Measurements from ENCODE around the gene GPALPP1.
"Not testable (repeated sequence)": the region's sequence is repeated elsewhere in the genome, so short reads cannot be mapped to it uniquely, and the experiment has no call there.

The GPALPP1 gene

DNA sequence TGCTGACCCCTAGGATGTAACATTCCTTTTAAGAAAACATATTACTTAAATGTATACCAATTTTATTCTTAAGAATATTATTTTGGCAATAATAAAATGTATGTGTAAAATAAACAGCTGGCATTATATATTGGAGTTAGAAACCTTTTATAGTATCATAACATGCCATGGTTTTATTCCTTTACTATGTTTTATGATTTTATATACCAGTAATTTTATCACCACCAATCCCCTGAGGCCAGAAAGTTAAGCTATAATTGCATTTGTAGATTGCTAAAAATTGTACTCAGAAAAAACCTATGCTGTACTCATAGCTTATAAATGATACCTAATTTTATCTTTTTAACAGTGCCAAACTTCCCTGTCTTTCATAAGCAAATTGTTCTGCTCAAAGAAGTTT, 17.9 kb downstream of the GPALPP1 start:
- DNase-seq: no peak

DNA sequence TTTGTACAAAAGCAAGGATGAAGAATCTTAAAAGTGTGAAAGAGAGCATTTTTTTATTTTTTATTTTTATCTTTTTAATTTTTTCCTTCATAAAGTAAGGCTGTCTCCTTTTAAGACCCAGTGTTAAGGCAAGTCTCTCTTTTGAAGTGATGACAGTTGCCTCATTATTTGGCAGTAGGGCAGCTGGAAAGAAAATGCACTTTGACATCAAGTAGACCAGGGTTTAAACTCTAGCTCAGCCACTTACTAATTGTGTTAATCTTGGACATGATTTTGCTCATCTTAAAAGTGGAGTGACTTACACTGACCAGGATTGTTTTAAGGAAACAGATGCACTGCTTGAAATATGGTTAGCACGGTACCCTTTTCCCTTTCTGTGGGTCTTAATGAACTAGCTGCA, 18.5 kb downstream of the GPALPP1 start:
- no peak for DNase-seq

DNA sequence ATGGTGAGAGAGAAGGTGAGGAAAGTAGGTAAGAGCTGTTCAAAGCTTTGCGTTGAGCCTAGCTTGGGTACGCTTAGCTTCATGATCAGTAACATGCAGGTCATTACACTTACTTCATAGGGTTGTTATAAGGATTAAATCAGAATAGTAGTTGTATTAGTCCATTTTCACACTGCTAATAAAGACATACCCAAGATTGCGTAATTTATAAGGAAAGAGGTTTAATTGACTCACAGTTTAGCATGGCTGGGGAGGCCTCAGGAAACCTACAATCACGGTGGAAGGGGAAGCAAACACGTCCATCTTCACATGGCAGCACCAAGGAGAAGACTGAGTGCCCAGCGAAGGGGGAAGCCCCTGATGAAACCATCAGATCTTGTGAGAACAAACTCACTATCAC, 21.9 kb downstream of the GPALPP1 start:
- DNase-seq: no peak

DNA sequence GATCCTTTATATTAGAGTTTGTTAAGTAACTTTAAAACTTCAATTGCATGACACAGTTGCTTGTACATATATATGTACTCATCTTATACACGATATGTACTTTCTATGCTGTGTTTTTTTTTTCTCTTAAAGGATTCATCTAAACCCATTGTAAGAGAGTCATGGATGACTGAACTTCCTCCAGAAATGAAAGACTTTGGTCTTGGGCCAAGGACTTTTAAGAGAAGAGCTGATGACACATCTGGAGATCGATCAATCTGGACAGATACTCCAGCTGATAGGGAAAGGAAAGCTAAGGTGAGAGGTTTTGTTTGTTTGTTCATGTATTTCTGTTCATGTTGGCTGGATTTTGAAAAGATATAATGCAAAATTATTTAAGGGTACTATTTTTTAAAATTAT, 26.0 kb downstream of the GPALPP1 start:
- DNase-seq: no peak

DNA sequence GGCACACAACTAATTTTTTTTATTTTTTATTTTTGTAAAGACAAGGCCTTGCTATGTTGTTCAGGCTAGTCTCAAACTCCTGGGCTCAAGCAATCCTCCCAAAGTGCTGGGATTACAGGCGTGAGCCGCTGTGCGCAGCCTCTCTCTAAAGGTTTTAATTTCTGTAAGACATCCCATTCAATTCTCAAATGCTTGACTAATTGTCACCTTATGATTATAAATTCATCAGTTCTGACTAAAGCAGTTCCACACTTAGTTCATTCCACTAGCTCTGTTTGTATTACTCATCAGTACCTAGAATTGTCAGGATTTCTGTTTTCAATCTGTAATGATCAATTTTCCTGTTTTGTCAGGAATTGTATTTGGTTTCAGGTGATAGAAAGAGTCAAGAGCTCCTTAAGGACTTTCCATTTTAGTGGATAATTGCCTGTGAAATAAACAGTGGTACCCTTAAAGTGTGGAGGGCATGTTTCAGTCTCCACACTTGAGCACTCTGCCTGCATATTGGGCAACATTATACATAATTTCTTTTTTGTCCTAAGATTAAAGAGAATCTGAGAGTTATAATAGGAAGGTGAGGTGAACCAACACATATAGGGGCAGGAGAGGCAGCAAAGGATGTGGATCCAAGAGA, 27.6 kb downstream of the GPALPP1 start:
- DNase-seq: no peak

DNA sequence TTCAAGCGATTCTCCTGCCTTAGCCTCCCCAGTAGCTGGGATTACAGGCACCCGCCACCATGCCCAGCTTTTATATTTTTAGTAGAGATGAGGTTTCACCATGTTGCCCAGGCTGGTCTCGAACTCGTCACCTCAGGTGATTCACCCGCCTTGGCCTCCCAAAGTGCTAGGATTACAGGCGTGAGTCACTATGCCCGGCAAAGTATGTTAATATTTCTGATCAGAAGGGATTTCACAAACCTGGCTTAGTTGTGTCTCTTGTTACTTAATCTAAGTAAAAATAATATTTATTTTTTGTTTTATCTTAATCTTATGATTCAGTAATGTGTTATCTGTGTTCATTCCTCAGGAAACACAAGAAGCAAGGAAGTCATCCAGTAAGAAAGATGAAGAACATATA, 30.6 kb downstream of the GPALPP1 start:
- DNase-seq: not testable (repeated sequence)

DNA sequence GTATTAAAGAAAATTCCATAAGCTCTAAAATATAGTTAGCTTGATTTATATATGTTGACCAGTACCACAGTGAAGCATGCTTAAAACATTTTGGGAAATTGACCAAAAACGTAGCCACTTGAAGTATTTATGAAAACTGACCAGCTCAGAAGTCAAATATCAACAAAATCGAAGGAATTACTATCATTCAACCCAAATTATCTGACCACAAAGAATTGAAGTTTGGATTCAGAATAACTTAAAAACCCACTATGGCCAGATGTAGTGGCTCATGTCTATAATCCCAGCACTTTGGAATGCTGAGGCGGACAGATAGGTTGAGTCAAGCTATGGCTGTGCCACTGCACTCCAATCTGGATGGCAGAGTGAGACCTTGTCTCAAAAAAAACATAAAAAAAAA, 31.9 kb downstream of the GPALPP1 start:
- no peak for DNase-seq

DNA sequence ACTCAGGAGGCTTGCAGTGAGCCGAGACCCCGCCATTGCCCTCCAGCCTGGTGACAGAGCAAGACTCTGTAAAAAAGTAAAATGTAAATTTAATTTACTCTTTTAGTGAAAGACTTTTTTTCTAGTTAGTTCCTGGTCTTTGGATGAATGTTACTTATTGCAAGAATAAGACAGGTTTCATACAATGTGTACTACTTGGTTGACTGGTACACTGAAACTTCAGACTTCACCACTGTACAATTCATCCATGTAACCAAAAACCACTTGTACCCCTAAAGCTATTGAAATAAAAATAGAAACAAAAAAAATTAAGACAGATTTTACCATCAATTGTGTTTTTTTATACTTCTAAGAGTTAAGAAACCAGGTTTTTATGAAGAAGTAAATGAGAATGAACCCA, 35.5 kb downstream of the GPALPP1 start:
- no peak for DNase-seq

DNA sequence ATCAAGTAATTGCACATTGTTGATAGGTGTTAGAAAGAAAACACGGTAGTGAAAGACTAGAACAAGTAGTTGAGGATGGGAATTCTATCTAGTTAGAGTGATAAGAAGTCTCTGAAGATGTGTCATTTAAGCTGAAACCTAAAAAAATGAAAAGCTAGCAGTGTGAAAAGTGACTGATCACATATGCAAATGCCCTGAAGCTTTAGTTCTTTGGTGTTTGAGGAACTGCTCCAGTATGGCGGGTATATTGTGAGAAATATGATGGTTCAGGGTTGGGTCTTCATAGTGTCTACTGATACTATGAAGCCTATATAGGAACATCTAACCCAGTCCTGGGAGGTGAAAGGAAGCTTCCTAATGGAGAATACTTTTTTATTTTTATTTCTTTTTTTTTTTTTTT, 45.0 kb downstream of the GPALPP1 start:
- DNase-seq: no peak

DNA sequence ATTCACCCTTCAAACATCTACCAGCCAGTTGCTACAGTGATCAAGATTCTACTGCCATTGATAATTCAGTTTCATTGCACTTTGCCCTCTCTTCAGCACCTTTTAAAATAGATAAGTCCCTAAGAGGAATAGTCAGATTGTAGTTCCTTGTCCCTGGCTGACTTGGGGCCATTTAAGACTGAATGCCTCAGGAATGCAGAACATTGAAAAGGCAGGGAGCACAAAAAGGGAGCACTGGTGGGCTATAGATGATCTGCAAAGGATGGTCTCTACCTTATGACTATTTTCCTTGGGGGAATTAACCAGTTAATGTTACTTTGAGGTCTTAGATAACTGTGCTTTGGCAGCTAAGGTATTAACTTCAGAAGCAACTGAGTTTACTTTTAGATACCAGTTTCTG, 46.9 kb downstream of the GPALPP1 start:
- DNase-seq: no peak

DNA sequence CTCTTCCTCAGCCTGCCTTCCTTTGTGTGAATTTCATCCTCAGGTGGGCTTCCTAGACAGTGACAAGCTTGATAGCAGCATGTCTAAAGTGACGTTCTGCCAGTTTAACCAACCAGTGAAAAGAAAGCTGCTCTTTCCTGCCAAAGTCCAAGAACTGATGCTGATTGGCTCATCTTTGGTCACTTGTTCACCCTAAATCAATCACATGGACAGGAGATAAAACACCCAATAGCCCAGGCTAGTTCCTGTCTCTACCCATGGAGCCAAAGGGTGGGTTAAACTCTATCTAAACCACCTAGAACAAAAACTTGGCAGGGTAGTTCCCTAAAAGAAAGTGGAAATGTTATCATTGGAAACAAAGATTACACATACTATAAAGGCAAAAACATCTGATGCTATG, 50.8 kb downstream of the GPALPP1 start:
- no peak for DNase-seq

DNA sequence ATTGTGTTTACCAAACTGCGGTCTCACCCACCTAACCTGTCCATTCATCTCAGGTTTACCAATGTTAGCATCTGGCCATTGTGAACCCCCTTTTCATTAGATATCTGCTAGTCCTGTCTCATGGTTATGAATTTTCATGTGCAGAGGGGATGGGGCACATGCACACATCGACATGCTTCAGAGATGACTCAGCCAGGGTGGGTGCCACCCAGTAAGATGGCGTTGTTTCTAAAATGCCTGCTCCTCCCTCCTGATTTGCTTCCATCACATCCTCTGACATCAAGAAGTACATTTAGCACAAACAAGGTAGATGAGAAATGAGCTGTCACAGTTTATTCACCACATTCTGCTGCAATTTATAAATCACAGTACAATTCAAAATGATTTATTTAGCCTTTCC, 51.3 kb downstream of the GPALPP1 start:
- DNase-seq: no peak

DNA sequence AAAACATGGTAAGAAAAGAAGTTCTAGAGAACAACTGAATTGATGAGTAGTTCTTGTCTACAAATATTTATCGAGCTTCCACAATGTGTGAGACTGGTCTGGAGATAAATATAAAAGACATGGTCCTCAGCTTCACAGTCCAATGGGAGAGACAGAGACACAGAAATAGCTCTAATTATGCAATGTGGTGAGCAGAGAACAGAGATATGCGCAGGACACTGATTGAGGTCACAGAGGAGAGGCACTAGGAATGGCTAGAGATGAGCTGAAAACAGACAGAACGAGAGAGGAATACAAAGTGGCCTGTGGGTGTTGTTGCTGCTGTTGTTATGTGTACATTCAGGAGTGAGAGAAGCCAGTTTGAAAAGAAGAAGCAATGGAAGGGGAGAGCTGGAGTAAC, 53.2 kb downstream of the GPALPP1 start:
- DNase-seq: no peak

DNA sequence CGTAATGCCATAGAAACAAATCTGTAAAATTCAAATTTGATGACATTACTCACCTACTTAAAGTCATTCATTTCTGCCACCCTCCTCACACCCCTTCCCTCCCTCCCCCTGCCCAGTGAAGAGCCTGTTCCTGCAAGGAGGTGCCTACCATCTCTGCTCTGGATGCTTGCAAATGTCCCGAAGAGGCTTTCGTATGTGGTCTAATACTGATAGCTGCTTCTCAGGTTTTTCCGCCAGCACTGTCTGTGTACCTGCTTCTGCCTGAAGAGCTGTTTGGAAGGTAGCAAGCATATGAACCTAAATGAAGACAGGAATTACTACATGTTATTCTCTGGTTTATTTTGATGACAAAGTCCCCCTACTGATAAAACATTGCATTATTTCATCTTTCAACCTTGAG, 57.1 kb downstream of the GPALPP1 start:
- DNase-seq: no peak

DNA sequence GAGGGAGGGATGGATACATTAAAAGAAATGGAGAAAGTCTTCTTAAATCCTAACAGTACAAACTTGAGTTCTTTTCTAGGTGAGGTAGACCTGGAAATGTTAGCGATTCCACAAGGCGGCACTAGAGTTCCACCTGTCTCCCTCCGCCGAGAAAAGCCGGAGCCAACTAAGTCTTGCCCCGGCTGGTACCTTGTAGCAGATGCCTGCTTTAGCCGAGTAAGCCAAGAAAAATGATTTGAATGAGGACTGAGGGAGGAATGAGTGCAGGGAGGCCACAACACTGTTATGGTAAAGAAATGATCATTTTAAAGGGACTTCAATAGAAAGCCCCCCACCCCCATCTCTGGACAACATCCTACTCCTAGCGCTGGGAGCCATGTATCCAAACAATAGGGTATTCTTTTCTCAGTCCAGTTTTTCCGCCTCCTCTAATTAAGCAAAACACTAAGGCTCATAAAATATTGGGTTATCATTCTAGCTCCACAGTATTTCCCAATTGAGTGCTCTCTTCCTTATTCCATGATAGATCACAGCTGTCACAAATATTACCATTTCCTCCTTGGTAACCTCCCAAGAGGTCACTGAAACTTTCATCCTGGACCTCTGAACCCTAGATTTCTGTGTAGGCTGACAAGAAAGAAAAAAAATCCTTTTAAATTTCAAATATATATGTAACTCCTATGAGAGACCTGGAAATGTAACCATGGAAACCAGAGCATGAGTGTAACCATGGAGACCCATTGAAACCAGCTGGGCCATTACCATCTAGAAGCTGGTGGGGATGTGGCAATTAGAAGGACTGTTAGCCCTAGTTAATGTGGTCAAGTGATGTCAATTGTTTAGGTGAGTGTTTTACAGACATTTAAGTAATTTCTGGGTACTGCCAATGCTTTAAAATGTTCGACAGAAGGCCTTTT, 58.3 kb downstream of the GPALPP1 start:
- peak; percentile 75 to 79 for DNase-seq

DNA sequence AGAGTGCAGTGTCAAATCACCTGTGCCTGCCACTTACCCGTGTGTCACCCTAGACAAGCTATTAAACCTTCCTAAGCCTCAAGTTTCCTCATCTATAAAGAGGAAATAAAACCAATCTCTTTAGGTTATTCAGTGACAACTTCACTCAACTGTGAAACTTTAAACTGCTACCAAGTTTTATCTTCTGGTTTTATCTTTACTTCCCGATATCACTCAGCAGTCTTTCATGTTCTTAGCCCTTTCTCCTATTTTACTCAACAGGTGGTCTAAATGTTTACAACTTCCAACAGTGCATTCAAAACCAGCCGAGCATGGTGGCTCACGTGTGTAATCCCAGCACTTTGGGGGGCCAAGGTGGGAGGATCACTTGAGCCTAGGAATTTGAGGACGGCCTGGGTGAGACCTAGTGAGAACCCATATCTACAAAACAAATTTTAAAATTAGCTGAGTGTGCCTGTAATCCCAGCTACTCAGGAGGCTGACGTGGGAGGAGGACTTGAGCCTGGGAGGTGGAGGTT, 59.6 kb downstream of the GPALPP1 start:
- no peak for DNase-seq

DNA sequence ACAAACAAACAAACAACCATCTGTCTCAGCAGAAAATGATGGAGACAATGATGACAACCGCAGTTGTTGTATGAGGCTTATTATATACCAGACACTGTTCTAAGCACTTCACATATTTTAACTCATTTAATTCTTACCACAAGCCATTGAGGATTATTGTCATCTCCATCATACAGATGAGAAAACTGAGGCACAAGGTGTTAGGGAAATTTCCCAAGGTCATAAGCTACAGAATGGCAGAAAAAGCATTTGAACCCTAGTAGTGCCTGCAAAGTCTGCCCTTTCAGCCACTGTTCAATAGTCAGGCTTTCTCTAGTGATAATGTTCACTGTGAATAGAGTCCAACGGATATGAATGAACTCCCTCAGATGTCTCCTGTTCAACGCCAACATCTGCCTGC, 60.1 kb downstream of the GPALPP1 start:
- no peak for DNase-seq

DNA sequence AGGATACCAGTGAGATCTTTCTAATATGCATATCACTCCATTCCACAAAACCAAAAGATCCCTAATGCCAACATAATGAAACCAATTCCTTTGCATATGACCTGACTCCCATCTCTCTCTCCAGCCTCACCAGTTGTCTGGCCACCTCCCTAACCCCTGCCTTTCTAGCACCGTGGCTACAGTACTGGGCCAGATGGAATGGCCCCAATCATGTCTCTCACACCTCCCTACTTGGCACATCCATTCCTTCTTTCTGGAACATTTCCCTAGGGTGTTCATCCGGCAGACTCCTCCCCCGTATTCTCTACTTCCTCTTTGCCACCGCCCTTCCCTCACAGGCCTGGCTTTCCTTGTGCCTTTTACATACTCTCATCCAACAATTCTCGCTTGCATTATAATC, 62.0 kb downstream of the GPALPP1 start:
- DNase-seq: no peak

DNA sequence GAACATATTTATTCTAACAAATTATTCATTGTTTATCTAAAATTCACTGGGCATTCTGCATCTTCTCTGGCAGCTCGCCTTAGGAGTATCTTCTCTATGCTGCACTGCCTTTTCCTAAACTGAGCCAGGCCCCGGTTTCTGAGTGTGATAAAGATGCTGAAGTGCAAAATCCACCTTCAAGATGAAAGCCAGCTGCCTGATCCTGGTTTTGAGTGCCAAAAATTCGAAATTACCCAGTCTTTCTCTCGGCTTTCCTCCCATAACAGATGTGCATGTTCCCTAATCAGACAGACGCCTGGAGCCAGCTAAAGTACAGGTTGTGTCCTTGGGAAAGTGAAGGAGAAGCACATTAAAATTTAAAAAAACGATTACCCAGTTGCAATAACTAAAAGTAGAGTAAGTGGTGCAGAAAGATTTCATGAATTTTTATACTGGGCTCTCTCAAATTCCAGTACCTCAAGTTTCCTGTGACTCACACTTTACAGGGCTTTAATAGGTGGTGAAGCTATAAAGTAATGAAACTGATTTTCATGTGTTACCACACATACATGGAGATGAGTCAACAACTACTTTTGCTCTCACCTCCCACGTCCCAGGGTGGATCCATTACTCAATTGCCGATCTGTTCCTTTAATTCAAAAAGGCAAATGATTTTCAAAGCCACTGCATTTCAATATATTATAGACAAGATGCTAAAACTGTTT, 66.0 kb downstream of the GPALPP1 start:
- DNase-seq: no peak

DNA sequence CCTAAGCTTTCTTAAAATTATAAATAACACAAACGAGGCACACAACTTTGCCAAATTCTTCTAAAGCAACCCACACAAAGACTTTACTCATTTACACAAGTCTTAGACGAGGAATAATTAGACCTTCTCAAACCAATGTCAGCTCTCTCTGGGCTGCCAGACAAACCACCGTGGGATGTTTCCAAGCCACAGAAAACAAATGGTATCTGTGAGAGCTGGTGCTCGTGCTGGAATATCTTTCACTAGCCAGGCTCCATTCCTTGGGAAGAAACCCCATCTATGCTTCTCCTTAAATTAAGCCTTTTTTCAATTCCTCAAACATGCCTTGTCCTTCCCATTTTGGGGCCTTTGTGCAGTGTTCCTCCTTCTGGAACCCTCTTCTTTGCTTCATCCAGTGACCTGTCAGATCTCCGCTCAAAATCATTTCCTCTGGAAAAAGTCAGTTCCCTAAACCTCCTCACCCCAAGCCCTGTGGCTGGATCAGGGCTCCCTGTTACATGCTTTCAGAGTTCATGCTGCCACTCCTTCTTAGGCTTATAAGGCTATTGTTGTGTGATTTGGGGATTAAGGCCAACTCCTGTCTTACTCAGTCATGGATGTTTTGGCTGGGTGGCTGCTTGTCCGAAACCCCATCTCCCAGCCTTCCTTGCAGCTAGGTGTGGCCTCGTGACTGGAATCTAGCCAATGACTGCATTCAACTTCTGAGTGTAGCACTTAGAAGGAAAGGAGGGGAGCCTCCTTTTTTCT, 66.7 kb downstream of the GPALPP1 start:
- DNase-seq: no peak

DNA sequence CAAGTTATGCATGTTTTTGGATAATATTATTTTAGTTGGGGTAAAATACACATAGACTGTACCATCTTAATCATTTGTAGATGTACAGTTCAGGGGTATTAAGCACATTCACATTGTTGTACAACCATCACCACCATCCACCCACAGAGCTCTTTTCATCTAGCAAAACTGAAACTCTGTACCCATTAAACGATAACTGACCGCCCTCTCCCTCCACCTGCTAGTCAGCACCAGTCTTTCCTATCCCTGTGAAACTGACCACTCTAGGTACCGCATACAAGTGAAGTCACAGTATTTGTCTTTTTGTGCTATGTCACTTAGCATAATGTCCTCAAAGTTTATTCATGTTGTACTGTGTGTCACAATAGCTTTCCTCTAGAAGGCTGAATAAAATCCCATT, 70.7 kb downstream of the GPALPP1 start:
- DNase-seq: no peak

DNA sequence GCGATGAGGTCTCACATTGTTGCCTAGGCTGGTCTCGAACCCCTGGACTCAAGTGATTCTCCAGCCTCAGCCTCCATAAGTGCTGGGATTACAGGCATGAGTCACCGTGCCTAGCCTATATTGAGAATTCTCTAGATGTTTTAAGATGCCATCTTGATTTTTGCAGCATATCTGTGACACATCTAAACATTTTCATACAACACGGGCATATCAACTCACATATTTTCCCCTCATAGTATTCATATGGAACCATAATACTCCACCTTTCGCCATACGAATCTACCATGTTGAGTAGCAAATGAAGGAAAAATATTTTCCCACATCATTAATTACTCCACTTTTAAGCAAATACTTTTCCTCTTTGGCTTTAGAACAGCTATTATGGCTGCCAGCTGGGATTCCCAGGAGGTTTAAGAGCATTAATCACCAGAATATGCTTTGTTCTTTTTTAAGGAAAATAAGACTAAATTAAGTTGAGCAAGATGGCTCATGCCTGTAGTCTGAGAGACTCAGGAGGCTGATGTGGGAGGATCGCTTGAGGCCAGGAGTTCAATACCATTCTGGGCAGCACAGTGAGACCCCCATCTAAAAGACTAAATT, 74.0 kb downstream of the GPALPP1 start:
- no peak for DNase-seq

DNA sequence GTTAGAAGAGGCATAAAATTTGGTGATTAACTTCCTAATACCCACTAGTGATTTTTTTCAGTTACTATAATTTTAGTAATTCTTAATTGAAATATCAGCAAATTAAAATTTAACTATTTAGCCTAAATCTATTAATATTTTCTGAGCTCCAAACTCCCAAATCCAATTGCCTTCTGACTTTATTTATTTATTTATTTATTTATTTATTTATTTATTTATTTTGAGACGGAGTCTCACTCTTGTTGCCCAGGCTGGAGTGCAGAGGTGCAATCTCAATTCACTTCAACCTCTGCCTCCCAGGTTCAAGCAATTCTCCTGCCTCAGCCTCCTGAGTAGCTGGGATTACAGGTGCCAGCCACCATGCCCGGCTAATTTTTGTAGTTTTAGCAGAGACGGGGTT, 74.6 kb downstream of the GPALPP1 start:
- not testable (repeated sequence) for DNase-seq

All from CD4-positive, alpha-beta T cell treated with Interleukin-1 beta for 1 hour (primary cell).